BJ (cell line): ENCODE data around the gene VSNL1. TPM values are rescaled to one million over a fixed set of nuclear protein-coding genes. Genes with fewer than 3 reads are reported as not detected.
A peak's percentile ranks its signal among the peaks of the same experiment; 100 is the strongest.

Experiments
- CTCF ChIA-PET: fragments of 350-600 bp; formaldehyde crosslinking; extraction: SDS; loops from one replicate; lab custom pipeline; 2021; ENCODE audit warnings: antibody characterized with exemption, inconsistent platforms; lab: Yijun Ruan, JAX
- POLR2A ChIA-PET: fragments of 300-600 bp; sonication (Branson Sonifier 250); formaldehyde crosslinking; extraction: SDS; loops from one replicate; lab custom pipeline; 2021; ENCODE audit warnings: antibody characterized with exemption; lab: Charles Lee
- DNase-seq: peaks from one replicate; pipeline ENCODE4 v3.0.0-alpha.2; 2011; ENCODE audit warnings: low read depth
- H3K27me3 ChIP-seq: 2 replicates; pipeline ENCODE4 v1.6.0; 2011; ENCODE audit warnings: low read length; ENCODE audit not compliant: control insufficient read depth, insufficient read depth
- H3K36me3 ChIP-seq: 2 replicates; pipeline ENCODE4 v1.5.1; 2011; ENCODE audit warnings: low read length; ENCODE audit not compliant: control insufficient read depth, insufficient read depth
- H3K4me3 ChIP-seq: 2 replicates; pipeline ENCODE4 v1.5.1; 2011; ENCODE audit warnings: low read depth, mild to moderate bottlenecking, control low read depth, low read length
- CTCF ChIP-seq: IDR thresholded peaks from 2 replicates; pipeline ENCODE4 v1.5.1; 2011; ENCODE audit warnings: low read depth, mild to moderate bottlenecking, control low read depth, inconsistent platforms, low read length, moderate library complexity; ENCODE audit not compliant: insufficient read depth
- polyA plus RNA-seq: library from polyadenylated mRNA; depleted of rRNA; stranded (reverse); fragments of >200 nt; gene quantifications from 2 replicates; pipeline ENCODE4 v1.2.3, GENCODE V29; 2011

The VSNL1 gene
- polyA plus RNA-seq, 1 experiment = not detected

GRCh38 chr2:17620841-17621240 lies 80.3 kb downstream of the VSNL1 start:
- ChIA-PET POLR2A (interaction anchor here (0.6 kb wide), 2 partner anchors 16 to 59 kb away, joined by 3 to 4 read pairs; no protein-coding TSS in a partner anchor), CTCF (interaction anchor here (1.2 kb wide), 2 partner anchors 22 to 25 kb away, joined by 3 read pairs; no protein-coding TSS in a partner anchor)
- H3K27me3 ChIP-seq = no peaks in the 10 kb centered on the region
- TF ChIP-seq CTCF = no peak
- DNase-seq = peak; percentile 30
- H3K4me3 ChIP-seq = no peak overlapping the region
- H3K36me3 ChIP-seq = no peaks in the 10 kb centered on the region

- Histone ChIP-seq H3K36me3 (no peaks in the 10 kb centered on the region), H3K27me3 (no peaks in the 10 kb centered on the region), H3K4me3 (no peak overlapping the region)
- no peak for DNase-seq
- ChIA-PET CTCF (interaction anchor here (1.2 kb wide), 2 partner anchors 22 to 24 kb away, joined by 3 read pairs; no protein-coding TSS in a partner anchor), POLR2A (no interaction called here)
- TF ChIP-seq CTCF = no peak
Observed at GRCh38 chr2:17621781-17622180, 81.3 kb downstream of the VSNL1 start.

GRCh38 chr2:17625446-17625845 lies 85.0 kb downstream of the VSNL1 start:
- DNase-seq = no peak
- no peaks in the 10 kb centered on the region for H3K27me3 ChIP-seq
- ChIA-PET CTCF (no interaction called here), POLR2A (no interaction called here)
- H3K36me3 ChIP-seq = no peaks in the 10 kb centered on the region
- no peak overlapping the region for H3K4me3 ChIP-seq
- no peak for TF ChIP-seq CTCF

GRCh38 chr2:17626986-17627385 lies 86.5 kb downstream of the VSNL1 start:
- H3K36me3 ChIP-seq = no peaks in the 10 kb centered on the region
- POLR2A ChIA-PET = no interaction called here
- CTCF ChIA-PET = no interaction called here
- no peak for DNase-seq
- TF ChIP-seq CTCF = no peak
- H3K27me3 ChIP-seq = no peaks in the 10 kb centered on the region
- H3K4me3 ChIP-seq = no peak overlapping the region

- no peaks in the 10 kb centered on the region for H3K36me3 ChIP-seq
- POLR2A ChIA-PET = no interaction called here
- no peak overlapping the region for H3K4me3 ChIP-seq
- DNase-seq = no peak
- CTCF ChIA-PET = interaction anchor here (1.0 kb wide), 1 partner anchor 19 kb away, joined by 3 read pairs; no protein-coding TSS in a partner anchor
- no peaks in the 10 kb centered on the region for H3K27me3 ChIP-seq
- TF ChIP-seq CTCF = no peak
Observed at GRCh38 chr2:17627434-17627833, 86.9 kb downstream of the VSNL1 start.
